HPDE6-E6E7 (cell line): ENCODE data around the gene SPATA12.

ENCODE experiments used
- DNase-seq: peaks from one replicate; pipeline ENCODE4 v3.0.0; 2011; ENCODE audit warnings: missing footprints; ENCODE audit errors: extremely low spot score

SPATA12 gene, protein sequence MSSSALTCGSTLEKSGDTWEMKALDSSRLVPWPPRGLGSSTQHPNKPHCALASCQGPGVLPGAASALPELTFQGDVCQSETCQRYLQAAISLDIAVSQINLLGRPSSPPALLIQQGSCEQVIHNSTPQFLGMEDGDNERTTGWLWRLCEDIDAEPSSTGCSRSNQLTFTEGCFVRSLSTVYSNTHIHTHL

DNA sequence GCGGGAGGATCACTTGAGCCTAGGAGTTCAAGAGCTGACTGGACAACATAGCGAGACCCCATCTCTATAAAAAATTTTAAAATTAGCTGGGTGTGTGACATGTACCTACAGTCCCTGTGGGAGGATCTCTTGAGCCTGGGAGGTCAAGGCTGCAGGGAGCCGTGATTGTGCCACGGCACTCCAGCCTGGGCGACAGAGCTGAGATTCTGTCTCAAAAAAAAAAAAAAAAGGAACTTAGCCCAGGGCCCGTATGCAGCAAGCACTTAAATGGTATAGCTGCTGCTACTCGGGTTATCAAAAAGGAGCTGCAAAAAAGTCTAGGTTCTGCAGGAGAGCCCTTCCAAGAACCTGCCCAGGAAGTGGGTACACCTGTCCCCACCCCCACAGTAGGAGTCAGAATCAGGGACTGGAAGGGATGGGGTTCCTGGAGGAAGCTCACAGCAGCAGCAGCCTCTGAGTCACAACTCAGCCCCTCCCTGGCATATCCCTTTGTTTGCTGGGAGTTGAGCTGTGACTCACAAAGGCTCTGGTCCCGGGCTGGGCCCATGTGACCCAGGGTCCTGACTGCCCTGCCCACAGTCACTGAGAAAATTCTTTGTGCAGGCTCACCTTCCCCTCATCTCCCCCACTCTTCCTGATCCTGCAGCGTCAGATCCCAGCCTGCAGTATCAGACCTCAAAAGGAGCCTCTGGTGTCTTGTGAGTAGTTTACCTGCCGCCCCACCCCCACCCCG, at the start of gene SPATA12:
SPATA12 (plus strand) TSS at position 576 of the 733 bp plus-strand sequence. CDS start 13,031 bp downstream, outside the sequence.
- DNase-seq: peak; percentile 94

DNA sequence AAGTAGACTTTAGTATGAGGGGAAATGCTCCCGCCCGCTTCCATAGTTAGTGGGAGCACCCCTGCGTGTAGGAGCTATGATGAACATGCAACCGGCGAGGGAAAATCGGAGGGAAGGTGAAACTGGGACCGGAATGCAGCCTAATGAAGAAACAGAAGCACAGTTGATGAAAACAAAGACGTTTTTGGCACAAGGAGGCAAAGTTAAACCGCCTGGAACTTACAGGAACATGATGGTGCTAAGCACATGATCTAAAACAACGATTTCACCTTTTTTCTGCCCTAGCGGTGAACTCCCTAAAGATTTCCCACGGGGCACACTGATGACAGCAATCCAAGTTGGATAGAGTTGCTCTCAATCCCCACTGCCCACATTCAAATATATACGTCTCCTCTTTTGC, 49.4 kb upstream of the SPATA12 start:
- DNase-seq: no peak

DNA sequence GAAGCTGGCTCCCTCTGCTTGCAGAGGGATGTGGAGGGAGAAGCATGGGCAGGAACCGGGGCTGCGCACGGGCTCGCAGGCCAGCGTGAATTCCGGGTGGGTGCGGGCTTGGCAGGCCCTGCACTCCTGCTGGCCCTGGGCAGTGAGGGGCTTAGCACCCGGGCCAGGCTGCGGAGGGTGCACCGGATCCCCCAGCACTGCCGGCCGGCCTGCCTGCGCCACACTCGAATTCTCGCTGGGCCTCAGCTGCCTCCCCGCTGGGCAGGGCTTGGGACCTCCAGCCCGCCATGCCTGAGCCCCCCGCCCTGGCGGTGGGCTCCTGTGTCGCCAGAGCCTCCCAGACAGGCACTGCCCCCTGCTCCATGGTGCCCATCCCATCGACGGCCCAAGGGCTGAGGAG, 47.6 kb upstream of the SPATA12 start:
- DNase-seq: no peak

DNA sequence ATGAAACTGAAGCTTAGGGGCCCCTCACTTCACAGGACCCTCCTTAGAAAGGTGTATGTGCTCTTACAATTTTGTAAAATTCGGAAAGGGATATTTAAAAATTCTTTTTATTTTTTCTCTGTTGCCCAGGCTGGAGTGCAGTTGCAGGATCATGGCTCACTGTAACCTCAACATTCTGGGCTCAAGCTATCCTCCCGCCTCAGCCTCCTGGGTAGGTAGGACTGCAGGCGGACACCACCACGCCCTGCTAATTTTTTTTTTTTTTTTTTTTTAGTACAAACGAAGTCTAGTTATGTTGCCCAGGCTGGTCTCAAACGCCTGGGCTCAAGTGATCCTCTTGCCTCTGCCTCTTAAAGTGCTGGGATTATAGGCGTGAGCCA, 45.1 kb upstream of the SPATA12 start:
- no peak for DNase-seq

DNA sequence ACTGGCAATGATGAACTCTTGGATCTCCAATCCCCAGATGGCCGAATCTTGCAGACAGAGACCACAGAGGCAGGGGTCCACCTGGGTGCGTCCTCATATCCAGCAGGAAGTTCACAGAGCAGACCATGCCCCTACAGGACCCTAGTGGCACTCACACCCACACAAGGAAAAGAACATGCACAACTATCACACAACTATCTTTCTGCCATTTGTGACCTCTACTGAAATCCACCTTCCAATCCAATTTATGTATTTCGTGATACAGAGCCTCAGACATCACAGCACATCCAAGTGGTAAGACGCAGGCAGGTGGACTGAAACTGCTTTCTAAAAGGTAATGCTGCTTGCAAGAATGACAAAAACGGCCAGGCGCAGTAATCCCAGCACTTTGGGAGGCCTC, 44.6 kb upstream of the SPATA12 start:
- DNase-seq: no peak

DNA sequence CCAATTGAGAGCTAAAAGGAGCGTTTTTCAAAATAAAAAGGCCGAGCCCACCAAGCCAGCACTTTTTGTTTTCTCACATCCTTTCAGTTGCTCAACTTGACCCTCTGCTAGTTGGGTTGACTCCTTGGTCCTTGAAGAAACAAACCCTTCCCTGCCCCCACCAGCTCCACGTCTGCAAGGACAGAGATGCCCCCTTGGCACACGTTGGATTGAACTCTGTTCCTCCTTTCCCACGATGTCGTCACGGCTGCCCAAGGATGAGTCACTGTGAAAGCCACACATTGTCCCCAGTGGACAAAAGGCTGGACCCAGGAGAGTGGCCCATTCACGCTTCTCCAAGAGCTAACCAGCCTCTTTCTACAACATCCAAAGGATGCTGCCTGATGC, 43.0 kb upstream of the SPATA12 start:
- DNase-seq: no peak

DNA sequence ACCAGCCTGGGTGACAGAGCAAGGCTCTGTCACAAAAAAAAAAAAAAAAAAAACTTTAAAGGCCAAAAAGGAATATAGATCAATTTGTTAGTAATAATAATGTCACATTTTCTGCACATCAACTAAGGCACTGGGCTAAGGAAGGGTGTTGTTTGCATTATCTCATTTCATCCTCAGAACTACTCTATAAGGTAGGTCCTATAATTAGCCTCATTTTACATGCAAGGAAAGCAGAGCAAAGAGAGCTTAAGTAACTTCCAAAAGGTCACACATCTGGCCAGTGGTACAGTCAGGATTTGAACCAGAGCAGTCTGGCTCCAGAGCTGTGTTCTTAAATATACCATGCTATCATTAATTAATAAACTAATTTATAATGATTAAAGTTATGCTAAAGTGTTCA, 42.2 kb upstream of the SPATA12 start:
- DNase-seq: no peak

DNA sequence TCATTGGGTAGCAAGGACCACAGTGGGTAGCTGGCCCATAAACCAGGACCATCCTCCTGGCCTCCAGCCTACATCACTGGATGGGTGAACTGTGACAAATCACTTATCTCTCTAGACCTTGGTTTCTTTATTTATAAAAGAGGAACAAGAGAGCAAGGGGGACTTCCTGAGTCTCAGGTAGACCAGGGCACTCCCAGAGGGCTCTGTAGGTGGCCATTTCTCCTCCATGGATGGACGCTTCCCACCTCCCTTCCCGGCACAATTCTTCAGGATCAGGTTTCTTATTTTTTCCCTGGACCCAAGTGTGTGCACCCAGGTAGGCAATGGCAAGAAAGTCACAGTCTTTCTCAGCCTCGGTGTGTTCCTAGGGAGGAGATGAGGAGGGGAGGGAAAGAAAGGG, 41.4 kb upstream of the SPATA12 start:
- DNase-seq: no peak

DNA sequence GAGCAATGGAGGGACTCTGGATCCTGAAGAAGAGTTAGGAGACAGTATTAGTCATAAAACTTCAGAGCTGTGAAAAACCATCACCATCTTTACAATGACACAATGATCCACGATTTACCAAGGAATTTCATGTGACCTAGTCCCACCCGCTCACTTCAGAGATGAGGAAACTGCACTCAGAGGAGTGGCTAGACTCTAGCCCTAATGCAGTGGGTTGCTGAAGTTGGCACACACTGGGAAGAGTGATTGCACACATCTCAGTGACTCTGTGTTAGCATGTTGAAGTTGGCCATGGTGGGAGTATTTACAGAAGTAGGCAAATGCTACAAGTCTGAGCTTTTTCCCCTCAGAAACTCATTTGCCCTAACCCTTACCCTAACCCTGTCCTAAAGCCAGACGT, 35.2 kb upstream of the SPATA12 start:
- DNase-seq: no peak

DNA sequence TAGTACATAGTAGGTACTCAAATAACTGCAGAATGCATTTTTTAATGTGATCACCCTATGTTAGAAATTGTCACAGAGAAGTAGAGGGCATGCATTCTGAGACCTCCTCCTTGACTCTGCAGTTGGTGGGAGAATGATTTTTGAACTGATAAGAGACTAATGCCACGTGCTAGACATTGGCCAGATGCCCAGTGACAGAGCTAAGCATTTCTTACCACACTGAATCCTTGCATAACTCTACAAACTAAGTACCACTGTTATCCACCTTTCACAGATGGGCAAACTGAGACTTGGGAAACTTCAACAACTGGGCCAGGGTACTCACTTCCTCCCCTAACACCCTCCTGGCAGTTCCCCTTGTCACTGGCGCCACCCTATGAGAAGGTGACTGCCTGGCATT, 33.5 kb upstream of the SPATA12 start:
- DNase-seq: no peak

DNA sequence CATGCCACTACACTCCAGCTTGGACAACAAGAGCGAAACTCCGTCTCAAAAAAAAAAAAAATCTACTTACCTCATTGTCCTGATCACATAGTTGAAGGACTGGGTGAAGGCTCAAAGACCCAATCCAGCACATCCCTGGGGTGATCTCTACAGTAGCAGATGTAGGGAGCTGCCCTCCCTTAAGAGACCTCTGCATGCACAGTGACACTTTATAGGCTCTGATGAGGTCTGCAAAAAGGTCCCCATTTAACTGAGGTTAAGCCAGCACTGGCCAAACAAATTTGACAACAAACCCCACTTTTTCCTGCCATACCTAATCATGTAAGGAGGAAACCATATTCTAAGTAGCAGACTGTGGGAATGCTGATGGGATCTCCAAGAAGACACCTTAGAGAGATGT, 31.1 kb upstream of the SPATA12 start:
- DNase-seq: no peak

DNA sequence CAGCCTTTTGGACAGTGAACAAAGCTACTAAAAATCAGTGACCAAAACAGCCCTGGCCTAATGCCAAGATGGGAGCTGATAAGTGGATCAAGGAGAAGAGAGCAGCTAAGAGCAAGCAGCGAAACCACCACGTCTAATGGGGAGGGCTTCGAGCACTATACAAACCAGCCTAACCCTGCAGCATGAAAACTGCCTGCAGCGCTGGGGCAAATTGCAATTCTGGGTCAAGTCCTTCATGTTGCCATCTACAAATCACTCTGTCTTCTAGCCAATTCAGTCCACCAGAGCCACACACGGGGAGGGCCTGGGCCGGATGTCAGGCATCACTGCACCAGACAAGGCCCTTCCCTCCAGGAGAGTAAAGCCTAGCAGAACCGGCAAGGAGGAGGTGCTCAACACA, 30.5 kb upstream of the SPATA12 start:
- no peak for DNase-seq

DNA sequence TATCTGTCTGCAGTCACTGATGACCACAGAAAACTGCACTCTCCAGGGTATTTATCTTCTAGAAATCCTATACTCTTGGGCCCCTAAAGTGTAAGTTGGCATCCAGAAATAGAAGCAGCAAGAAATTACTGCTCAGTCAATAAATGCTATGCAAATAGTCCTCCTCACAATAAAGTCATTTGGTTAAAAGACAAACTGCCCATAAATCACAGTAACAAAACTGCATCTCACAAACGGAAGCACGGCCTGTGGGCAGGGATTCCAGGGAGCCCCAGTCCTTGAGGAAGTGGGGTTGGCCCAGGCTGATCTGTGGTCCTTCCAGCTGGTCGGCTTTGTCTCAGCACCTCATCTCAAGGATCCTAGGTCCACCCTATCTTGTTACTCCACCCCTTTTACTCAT, 29.7 kb upstream of the SPATA12 start:
- DNase-seq: no peak

DNA sequence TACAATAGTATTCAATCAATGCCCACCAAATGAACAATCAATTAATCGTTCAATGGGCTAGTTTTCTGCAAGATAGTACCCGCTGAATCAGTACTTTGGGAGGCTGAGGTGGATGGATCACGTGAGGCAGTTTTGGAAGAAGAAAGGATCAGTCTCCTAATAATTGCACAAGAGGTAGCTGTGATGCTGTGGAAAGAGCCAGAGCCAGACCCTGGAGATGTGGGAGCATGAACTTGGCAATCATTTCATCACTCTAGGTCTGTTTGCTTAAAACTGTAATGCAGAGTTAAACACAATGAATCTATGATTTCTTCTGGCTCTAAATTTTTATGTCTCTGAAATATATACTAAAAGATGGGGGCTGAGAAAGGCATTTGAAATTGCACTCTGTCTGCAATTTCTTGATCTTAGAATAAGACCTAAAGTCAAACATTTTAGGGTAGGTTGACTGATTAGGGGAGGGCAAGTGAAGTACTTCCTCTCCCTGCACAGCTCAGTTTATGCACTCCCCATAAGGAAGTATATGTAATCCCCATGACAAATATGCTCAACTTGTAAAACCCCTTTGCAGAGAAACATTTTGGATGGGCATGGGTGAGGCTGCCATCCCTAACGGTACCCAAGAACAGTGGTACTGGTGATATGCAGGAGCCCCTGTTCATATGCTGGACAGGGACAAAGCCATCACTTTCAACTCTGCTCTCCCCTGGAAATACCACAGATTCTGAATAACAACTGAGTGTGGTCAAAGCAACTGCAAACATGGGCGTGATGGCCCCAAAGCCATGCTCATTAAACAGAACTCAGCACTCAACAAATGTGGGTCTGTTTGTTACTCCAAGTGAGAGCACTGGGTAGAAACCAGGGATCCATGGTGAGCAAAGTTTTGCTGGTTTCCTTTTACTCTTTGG, 28.6 kb upstream of the SPATA12 start:
- no peak for DNase-seq

DNA sequence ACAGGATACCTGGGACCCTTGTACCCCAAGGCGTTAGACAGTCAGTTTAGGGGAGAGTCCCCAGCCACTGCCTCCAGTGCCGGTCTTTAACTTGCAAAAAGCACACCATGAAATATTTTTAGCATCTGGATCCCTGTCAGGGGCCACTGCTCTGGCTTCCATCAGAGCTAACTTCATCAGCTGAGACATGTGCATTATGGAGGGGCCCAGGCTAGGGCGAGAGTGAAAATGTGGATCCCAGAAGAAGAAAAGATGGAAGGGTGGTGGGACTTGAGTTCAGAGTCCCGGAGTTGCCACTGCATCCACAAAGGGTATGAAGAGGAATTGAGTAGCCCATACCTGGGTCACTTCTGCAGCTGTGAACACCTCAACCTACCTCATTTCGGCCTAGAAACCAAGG, 23.5 kb upstream of the SPATA12 start:
- no peak for DNase-seq

DNA sequence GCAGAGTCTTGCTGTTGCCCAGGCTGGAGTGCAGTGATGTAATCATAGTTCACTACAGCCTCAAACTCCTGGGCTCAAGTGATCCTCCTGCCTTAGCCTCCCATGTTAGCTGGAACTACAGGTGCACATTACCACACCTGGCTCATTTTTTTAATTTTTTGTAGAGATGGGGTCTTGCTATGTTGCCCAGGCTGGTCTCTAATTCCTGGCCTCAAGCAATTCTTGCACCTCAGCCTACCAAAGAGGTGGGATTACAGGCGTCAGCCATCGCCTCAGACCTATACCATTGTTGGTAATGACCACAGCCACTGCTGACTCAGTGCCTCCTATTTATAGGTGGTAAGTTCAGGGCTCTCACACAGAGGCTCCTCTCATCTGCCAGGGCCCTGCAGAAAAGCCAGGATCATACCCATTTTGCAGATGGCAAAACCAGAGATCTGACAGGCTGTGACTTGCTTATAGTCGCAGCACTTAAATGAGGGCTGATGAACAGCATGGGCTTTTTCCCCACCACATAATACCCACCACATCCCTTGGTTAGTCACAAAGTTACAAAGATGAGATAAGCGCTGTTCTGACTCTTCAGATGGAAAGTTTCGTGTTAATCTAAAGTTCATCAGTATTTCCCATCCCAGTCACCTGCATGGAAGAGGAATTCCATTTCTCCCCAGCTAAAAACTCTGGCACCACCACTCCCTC, 21.8 kb upstream of the SPATA12 start:
- no peak for DNase-seq

DNA sequence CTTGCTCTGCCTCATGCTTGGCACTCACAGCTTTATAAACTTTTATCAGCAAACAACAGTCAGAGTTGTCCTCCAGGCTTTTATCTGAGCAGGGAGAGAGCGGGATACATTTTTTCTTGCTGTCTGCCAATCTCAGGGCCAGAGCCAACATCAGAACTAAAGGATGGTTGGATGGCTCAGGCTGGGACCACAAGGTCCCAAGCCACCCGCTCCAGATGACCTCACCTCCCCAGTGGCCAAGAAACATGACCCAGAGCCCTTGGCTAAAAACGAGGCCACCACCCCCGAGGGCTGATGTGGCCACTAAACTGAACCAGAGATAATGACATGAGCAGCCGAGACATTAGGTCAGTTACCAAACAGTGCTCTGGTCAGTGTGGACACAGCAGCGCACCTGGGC, 18.8 kb upstream of the SPATA12 start:
- DNase-seq: no peak

DNA sequence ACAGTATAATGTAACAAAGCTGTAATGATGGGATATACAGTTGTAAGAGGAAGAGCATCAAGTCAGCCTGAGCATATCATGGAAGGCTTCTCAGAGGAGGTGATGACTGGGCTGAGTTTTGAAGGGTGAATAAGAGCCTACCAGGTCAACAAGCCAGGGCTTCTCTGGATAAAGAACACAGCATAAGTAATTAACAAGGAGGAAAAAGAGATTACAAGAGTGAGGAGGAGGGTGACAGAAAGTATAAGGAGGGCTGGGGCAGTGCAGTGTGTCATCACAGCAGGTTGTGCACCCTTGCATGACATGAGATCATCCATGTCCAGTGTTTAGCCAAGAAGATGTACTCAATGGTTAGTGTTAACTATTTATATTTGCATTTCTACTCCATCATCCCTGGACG, 16.9 kb upstream of the SPATA12 start:
- DNase-seq: no peak

DNA sequence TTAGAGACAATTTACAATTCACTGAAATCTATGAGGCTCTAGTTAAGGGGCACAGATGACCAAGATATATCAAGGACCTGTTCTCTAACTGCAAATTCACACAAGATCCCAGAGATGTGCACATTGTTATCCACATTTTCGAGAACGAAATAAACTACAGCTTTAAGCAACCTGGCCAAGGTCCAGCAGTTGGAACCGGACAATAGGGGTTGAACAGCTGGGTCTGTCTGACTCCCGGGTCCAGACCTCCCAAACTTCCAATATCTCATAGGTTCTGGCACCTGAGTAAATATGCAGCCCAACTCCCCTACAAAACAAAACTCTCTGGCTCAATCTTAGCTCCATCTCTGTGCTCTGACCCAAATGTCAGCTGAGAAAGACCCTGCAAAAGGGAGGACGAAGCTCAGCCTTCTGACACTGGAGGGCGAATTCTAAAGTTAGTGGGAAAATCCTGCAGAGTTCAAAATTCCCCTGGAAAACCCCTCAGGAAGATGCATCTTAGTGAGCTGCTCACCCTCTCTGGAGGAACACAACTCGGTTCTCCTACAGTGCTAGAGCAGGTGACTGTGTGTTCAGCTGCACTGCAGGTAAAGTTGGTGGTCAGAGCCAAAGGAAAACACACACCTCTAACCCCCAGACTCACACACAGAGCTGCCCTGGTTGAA, 14.2 kb upstream of the SPATA12 start:
- no peak for DNase-seq

DNA sequence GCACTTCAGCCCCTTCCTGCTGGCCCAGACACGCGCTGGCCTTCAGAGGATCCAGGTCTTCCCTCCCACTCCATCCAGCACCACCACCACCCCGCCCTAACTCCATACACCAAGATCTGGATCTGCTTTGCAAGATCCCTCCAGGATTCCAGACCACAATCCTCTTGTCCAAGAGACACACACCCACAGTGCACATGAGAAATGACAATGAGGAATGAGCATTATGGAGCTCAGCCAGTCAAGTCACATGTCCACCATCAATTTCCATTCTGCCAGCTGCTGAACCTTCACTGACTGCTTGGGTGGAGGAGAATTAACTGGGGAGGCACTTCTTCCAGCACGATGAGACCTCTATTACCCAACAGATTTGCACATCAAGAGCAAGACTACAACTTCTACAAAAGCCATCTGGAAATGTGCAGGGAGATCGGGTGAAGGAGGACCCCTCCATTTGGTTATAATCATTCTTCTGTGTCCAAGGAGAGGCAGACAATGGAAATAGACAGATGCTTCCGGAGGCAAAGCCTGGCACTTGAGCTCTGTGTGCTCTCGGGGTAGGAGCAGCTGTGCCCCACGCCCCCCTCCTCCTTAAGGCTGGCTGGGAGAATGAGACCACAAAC, 12.3 kb upstream of the SPATA12 start:
- DNase-seq: no peak

DNA sequence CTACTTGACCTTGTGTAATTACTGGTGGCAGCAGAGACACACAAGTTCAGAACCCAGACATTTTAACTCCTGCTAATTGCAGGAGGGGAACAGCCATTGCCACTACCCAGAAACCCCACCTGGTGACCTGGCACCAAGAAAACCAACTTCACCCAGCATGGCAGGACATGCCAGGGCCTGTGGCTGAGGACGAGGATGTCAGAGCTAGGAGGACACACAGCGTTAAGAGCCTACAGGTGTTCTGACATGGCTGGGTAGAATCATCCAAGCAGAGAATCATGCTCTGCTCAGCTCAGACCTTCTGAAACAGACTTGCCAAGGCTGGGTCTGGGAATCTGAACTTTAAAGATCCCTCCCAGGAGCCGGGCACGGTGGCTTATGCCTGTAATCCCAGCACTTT, 11.7 kb upstream of the SPATA12 start:
- DNase-seq: no peak
